ENCODE measurements around the gene SBK2. TPM values are rescaled to one million over a fixed set of nuclear protein-coding genes. Genes with fewer than 3 reads are reported as not detected.

The SBK2 gene
- total RNA-seq, 1 donor from 2014 or later: 4.2 TPM

- peak overlapping the region; percentile 96 for H2AFZ ChIP-seq (ENCODE audit: low read depth, low read length)
- peaks cover 27% of the 10 kb centered on the region for H3K79me2 ChIP-seq (ENCODE audit: insufficient read depth, low read length)
- FAIRE-seq (no peak), DNase-seq (ENCODE audit: low read depth) (no peak)
- peak overlapping the region; percentile 75 for H3K27ac ChIP-seq (ENCODE audit: low read depth, low read length)
- H3K4me3 ChIP-seq (ENCODE audit: insufficient read depth, low read depth, low read length): peak overlapping the region; percentile 80
- H3K9me3 ChIP-seq (ENCODE audit: insufficient read depth, low read depth, low read length): no peaks in the 10 kb centered on the region
- H3K27me3 Mint-ChIP-seq (ENCODE audit: low read depth, unreplicated experiment): no peaks in the 10 kb centered on the region
- H3K36me3 Mint-ChIP-seq (ENCODE audit: low read depth, unreplicated experiment): peaks cover 14% of the 10 kb centered on the region
- peaks cover 33% of the 10 kb centered on the region for H3K4me1 Mint-ChIP-seq (ENCODE audit: low read depth, unreplicated experiment)
- H4K20me1 ChIP-seq (ENCODE audit: insufficient read depth, low read length): peaks cover 12% of the 10 kb centered on the region
- H3K9me3 Mint-ChIP-seq (ENCODE audit: unreplicated experiment): no peaks in the 10 kb centered on the region
- H3K4me1 ChIP-seq (ENCODE audit: insufficient read depth, low read length): peaks cover 14% of the 10 kb centered on the region
- H3K9ac ChIP-seq (ENCODE audit: low read length): peak overlapping the region; percentile 92
- peak overlapping the region; percentile 59 for H3K27ac Mint-ChIP-seq (ENCODE audit: unreplicated experiment)
- H3K27me3 ChIP-seq (ENCODE audit: insufficient read depth, low read length): no peaks in the 10 kb centered on the region
- TF ChIP-seq EZH2 (IDR thresholded peaks at IDR 0.05; ENCODE audit: insufficient read depth, low read length) (no peak), CTCF (IDR thresholded peaks at IDR 0.05; ENCODE audit: insufficient read depth, low read depth, low read length) (no peak)
- H3K36me3 ChIP-seq (ENCODE audit: insufficient read depth, low read length): peaks cover 5% of the 10 kb centered on the region
- H3K4me3 Mint-ChIP-seq (ENCODE audit: unreplicated experiment): peak overlapping the region; percentile 96
- H3K4me2 ChIP-seq (ENCODE audit: low read length): peak overlapping the region; percentile 99
Observed at GRCh38 chr19:55581145-55581822, 44.4 kb upstream of the SBK2 start.

DNA sequence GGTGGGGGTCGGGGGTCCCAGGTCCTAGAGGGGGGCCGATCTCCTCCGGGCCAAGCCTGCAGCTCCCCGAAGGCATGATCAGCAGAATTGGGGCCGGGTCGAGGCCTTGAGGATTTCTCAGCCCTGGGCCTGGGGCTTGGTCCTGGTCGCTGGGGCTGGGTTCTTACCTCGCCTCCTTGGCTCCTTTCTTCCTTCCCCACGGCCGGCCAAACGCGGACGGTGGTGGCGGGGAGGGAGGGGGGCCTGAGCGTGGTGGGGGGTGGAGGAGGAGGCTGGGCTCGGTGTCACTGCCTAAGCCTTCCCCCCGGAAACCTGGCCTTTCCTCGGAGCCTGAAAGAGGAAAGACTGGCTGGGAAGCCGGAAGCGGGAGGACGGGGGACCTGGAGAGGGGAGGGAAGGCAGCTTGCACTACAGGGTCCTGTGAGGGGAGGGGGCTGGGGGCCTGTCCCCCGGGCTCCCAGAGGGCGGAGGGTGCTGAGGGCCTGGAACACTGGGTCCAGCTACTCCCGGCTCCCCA lies 43.8 kb upstream of the SBK2 start, which contains the start of gene ZNF579:
TSS of gene ZNF579 (minus strand) at position 221 of the 517 bp plus-strand sequence. CDS start 1,209 bp downstream, outside the sequence.
- no peaks in the 10 kb centered on the region for H3K9me3 Mint-ChIP-seq (ENCODE audit: unreplicated experiment)
- Histone ChIP-seq H3K9me3 (ENCODE audit: insufficient read depth, low read depth, low read length) (no peaks in the 10 kb centered on the region), H2AFZ (ENCODE audit: low read depth, low read length) (peak within 1 kb of the TSS; percentile 96), H3K4me2 (ENCODE audit: low read length) (peak within 1 kb of the TSS; percentile 99), H3K79me2 (ENCODE audit: insufficient read depth, low read length) (peaks cover 27% of the 10 kb centered on the region), H3K9ac (ENCODE audit: low read length) (peak within 1 kb of the TSS; percentile 92), H3K36me3 (ENCODE audit: insufficient read depth, low read length) (peaks cover 5% of the 10 kb centered on the region), H4K20me1 (ENCODE audit: insufficient read depth, low read length) (peaks cover 12% of the 10 kb centered on the region), H3K27ac (ENCODE audit: low read depth, low read length) (peak within 1 kb of the TSS; percentile 90), H3K4me1 (ENCODE audit: insufficient read depth, low read length) (peaks cover 9% of the 10 kb centered on the region), H3K27me3 (ENCODE audit: insufficient read depth, low read length) (no peaks in the 10 kb centered on the region), H3K4me3 (ENCODE audit: insufficient read depth, low read depth, low read length) (peak within 1 kb of the TSS; percentile 80)
- peak within 1 kb of the TSS; percentile 82 for H3K27ac Mint-ChIP-seq (ENCODE audit: unreplicated experiment)
- H3K4me1 Mint-ChIP-seq (ENCODE audit: low read depth, unreplicated experiment): peaks cover 29% of the 10 kb centered on the region
- H3K36me3 Mint-ChIP-seq (ENCODE audit: low read depth, unreplicated experiment): peaks cover 14% of the 10 kb centered on the region
- H3K27me3 Mint-ChIP-seq (ENCODE audit: low read depth, unreplicated experiment): no peaks in the 10 kb centered on the region
- DNase-seq (ENCODE audit: low read depth) (peak; percentile 84), FAIRE-seq (no peak)
- TF ChIP-seq CTCF (IDR thresholded peaks at IDR 0.05; ENCODE audit: insufficient read depth, low read depth, low read length) (no peak), EZH2 (IDR thresholded peaks at IDR 0.05; ENCODE audit: insufficient read depth, low read length) (no peak)
- peak within 1 kb of the TSS; percentile 96 for H3K4me3 Mint-ChIP-seq (ENCODE audit: unreplicated experiment)
